ENCODE results near the gene COL20A1.
A peak's percentile ranks its signal among the peaks of the same experiment; 100 is the strongest.

- TF ChIP-seq CTCF (IDR thresholded peaks at IDR 0.05) (peak in 1 of 3 donors; percentile 17), POLR2A (IDR thresholded peaks at IDR 0.05) (no peak)
Observed at GRCh38 chr20:63256954-63257353, 36.0 kb upstream of the COL20A1 start.
